IMR-90 (cell line): ENCODE measurements around the gene RNF181. TPM values are rescaled to one million over a fixed set of nuclear protein-coding genes. Genes with fewer than 3 reads are reported as not detected.
"Not testable (repeated sequence)": the region's sequence is repeated elsewhere in the genome, so short reads cannot be mapped to it uniquely, and the experiment has no call there.

Source experiments
- ATAC-seq: fragments of 200-7000 bp; cut with Tn5 transposase; 2 replicates; pipeline ENCODE4 v1.9.1; 2020; ENCODE audit warnings: low read depth, mild to moderate bottlenecking, moderate library complexity
- BruUV-seq: library from RNA; stranded (reverse); fragments of 400-500 nt; replicated peaks from 2 replicates; lab custom pipeline; 2021; lab: Mats Ljungman, UMichigan
- CTCF ChIA-PET: fragments of 300-600 bp; formaldehyde crosslinking; extraction: SDS; loops from one replicate; lab custom pipeline; 2021; ENCODE audit warnings: antibody characterized with exemption; lab: Yijun Ruan, JAX
- POLR2A ChIA-PET: fragments of 300-600 bp; sonication (Branson Sonifier 250); formaldehyde crosslinking; loops from one replicate; lab custom pipeline; 2022; ENCODE audit warnings: antibody characterized with exemption; ENCODE audit not compliant: unreplicated experiment; lab: Charles Lee
- DNase-seq: peaks from one replicate; pipeline ENCODE4 v3.0.0; 2013
- H2AFZ ChIP-seq: replicated peaks from 2 replicates; pipeline ENCODE3; 2013; ENCODE audit warnings: low read length, mild to moderate bottlenecking; ENCODE audit not compliant: poor library complexity
- H2AK5ac ChIP-seq: 2 replicates; pipeline ENCODE4 v1.6.1; 2013; ENCODE audit warnings: low read depth, low read length, inconsistent platforms
- H2AK9ac ChIP-seq: replicated peaks from 2 replicates; pipeline ENCODE3; 2013; ENCODE audit warnings: mild to moderate bottlenecking, low read depth, low read length, moderate library complexity; ENCODE audit not compliant: poor library complexity
- H2BK120ac ChIP-seq: 2 replicates; pipeline ENCODE4 v1.6.1; 2013; ENCODE audit warnings: low read depth, low read length, inconsistent platforms
- H2BK15ac ChIP-seq: 3 replicates; pipeline ENCODE4 v1.6.1; 2013; ENCODE audit warnings: low read depth, low read length, inconsistent platforms
- H2BK20ac ChIP-seq: 2 replicates; pipeline ENCODE4 v1.6.1; 2013; ENCODE audit warnings: low read depth, mild to moderate bottlenecking, inconsistent platforms, low read length, moderate library complexity
- H2BK5ac ChIP-seq: 2 replicates; pipeline ENCODE4 v1.6.1; 2013; ENCODE audit warnings: mild to moderate bottlenecking, low read depth, low read length, inconsistent platforms; ENCODE audit not compliant: poor library complexity, severe bottlenecking
- H3K14ac ChIP-seq: replicated peaks from 2 replicates; pipeline ENCODE4 v1.6.1; 2013; ENCODE audit warnings: low read depth, low read length, inconsistent platforms
- H3K18ac ChIP-seq: 2 replicates; pipeline ENCODE4 v1.6.1; 2013; ENCODE audit warnings: low read depth, low read length, control low read depth
- H3K23ac ChIP-seq: 2 replicates; pipeline ENCODE4 v1.6.1; 2013; ENCODE audit warnings: low read depth, low read length, inconsistent platforms
- H3K27ac ChIP-seq: 2 replicates; pipeline ENCODE4 v1.5.1; 2013; ENCODE audit warnings: mild to moderate bottlenecking, control low read depth, low read length; ENCODE audit not compliant: insufficient read depth
- H3K27me3 ChIP-seq: 2 replicates; pipeline ENCODE4 v1.6.1; 2013; ENCODE audit warnings: low read length; ENCODE audit not compliant: control insufficient read depth, insufficient read depth
- H3K36me3 ChIP-seq: 2 replicates; pipeline ENCODE4 v1.6.1; 2013; ENCODE audit warnings: low read length, mixed read lengths; ENCODE audit not compliant: control insufficient read depth, insufficient read depth
- H3K4ac ChIP-seq: 2 replicates; pipeline ENCODE4 v1.6.1; 2013; ENCODE audit warnings: low read depth, low read length, inconsistent platforms
- H3K4me1 ChIP-seq: 2 replicates; pipeline ENCODE4 v1.6.1; 2013; ENCODE audit warnings: low read length, mixed read lengths; ENCODE audit not compliant: control insufficient read depth, insufficient read depth
- H3K4me2 ChIP-seq: 2 replicates; pipeline ENCODE4 v1.6.1; 2013; ENCODE audit warnings: low read depth, mild to moderate bottlenecking, control low read depth, low read length, moderate library complexity
- H3K4me3 ChIP-seq: 2 replicates; pipeline ENCODE4 v1.5.1; 2013; ENCODE audit warnings: low read depth, mild to moderate bottlenecking, control low read depth, low read length, moderate library complexity; ENCODE audit not compliant: insufficient read depth
- H3K56ac ChIP-seq: 2 replicates; pipeline ENCODE4 v1.6.1; 2013; ENCODE audit warnings: low read length, inconsistent platforms; ENCODE audit not compliant: insufficient read depth; ENCODE audit errors: extremely low read depth
- H3K79me1 ChIP-seq, 2 experiments: 2 replicates each; pipeline ENCODE4 v1.6.1; 2013; ENCODE audit warnings: low read length in 2 of 2, inconsistent platforms in 1 of 2, low read depth in 1 of 2
- H3K9ac ChIP-seq: 2 replicates; pipeline ENCODE4 v1.6.1; 2013; ENCODE audit warnings: low read depth, low read length, control low read depth
- H3K9me1 ChIP-seq: 2 replicates; pipeline ENCODE4 v1.6.1; 2013; ENCODE audit warnings: low read length, inconsistent platforms; ENCODE audit not compliant: insufficient read depth
- H3K9me3 ChIP-seq: 2 replicates; pipeline ENCODE4 v1.6.1; 2013; ENCODE audit warnings: low read length; ENCODE audit not compliant: control insufficient read depth, insufficient read depth
- H4K20me1 ChIP-seq: 2 replicates; pipeline ENCODE4 v1.6.1; 2013; ENCODE audit warnings: low read length, inconsistent platforms; ENCODE audit not compliant: insufficient read depth
- H4K5ac ChIP-seq: 2 replicates; pipeline ENCODE4 v1.6.1; 2013; ENCODE audit warnings: mild to moderate bottlenecking, low read depth, low read length, control low read depth
- H4K8ac ChIP-seq, 2 experiments: 2 replicates each; pipeline ENCODE4 v1.6.1; 2013; ENCODE audit warnings: low read depth in 2 of 2, low read length in 2 of 2, control low read depth in 1 of 2, inconsistent platforms in 1 of 2
- H4K91ac ChIP-seq: 2 replicates; pipeline ENCODE4 v1.6.1; 2013; ENCODE audit warnings: low read depth, low read length, inconsistent platforms; ENCODE audit not compliant: insufficient read depth
- WGBS, 2 experiments: methylation state at CpG; one replicate each; pipeline versions ENCODE4 v1.1.5 to v1.1.7; 2013; ENCODE audit warnings: missing lambda C conversion rate in 2 of 2; ENCODE audit not compliant: insufficient read length in 1 of 2; ENCODE audit errors: extremely low coverage in 2 of 2; 5-methylcytosine and 5-hydroxymethylcytosine counted together
- dilution Hi-C: fragments of 300-500 bp; cut with HindIII; formaldehyde crosslinking; loops from one replicate; pipeline ENCODE4 v1.14.3; 2018; ENCODE audit warnings: low sequenced_read_pairs; ENCODE audit not compliant: unreplicated experiment
- in situ Hi-C: fragments of 300-500 bp; cut with MboI; formaldehyde crosslinking; loops from 3 replicates; pipeline ENCODE4 v1.14.3; 2019; ENCODE audit warnings: low sequenced_read_pairs, inconsistent platforms, mixed read lengths
- intact Hi-C: fragments of 100-400 bp; cut with micrococcal nuclease; formaldehyde crosslinking; loops from 2 replicates; pipeline ENCODE4 v1.10.0; 2022
- polyA plus RNA-seq, 3 experiments: library from polyadenylated mRNA; depleted of rRNA; stranded (reverse); fragments of >200 nt; gene quantifications; 2 replicates each; pipeline ENCODE4 v1.2.3, GENCODE V29; 2012; ENCODE audit warnings: low replicate concordance in 1 of 3
- total RNA-seq: library from RNA; depleted of rRNA; stranded (reverse); fragments of >200 nt; gene quantifications from 2 replicates; pipeline ENCODE4 v1.2.3, GENCODE V29; 2012

Gene RNF181
- total and polyA plus RNA-seq, 2 of the 4 experiments (the other 2 are of a cell fraction) = 438 to 498 TPM

GRCh38 chr2:85604133-85604444 is 8.5 kb downstream of the RNF181 start:
- H3K4me3 ChIP-seq, in situ Hi-C loops, H4K8ac ChIP-seq, H2BK20ac ChIP-seq, DNase-seq, ATAC-seq, H3K18ac ChIP-seq, H3K23ac ChIP-seq, H4K5ac ChIP-seq, H2AK9ac ChIP-seq, H3K4ac ChIP-seq, H3K56ac ChIP-seq, H4K91ac ChIP-seq, dilution Hi-C loops, H2BK5ac ChIP-seq, H2BK15ac ChIP-seq, H3K27ac ChIP-seq, BruUV-seq, H3K27me3 ChIP-seq, H3K9me3 ChIP-seq, H3K9ac ChIP-seq, H2AFZ ChIP-seq, H2BK120ac ChIP-seq, H3K14ac ChIP-seq: not testable (repeated sequence)
- Histone ChIP-seq H3K4me2 (peak overlapping the region; percentile 15), H3K79me1 (peaks cover 27 to 73% of the 10 kb centered on the region in 2 experiments), H2AK5ac (peak overlapping the region; percentile 6; the same call in 1 of the 2 replicates), H3K36me3 (peaks cover 23% of the 10 kb centered on the region), H4K20me1 (peaks cover 11% of the 10 kb centered on the region; the same call in 1 of the 2 replicates), H3K9me1 (peaks cover 33% of the 10 kb centered on the region), H3K4me1 (peaks cover 25% of the 10 kb centered on the region)
- ChIA-PET CTCF (interaction anchor here (0.9 kb wide), 1 partner anchor 103 kb away, joined by 3 read pairs; no protein-coding TSS in a partner anchor), POLR2A (interaction anchor here (2.3 kb wide), 1 partner anchor 9 kb away, joined by 14 read pairs; the partner anchor contains the start of gene RNF181)
- intact Hi-C loops = loop anchor here (5.0 kb wide), 1 partner anchor 42 kb away; the partner anchor contains the start of gene GGCX
- 67% methylated on average over 1 of the region's 3 CpGs; no CpG with 5 or more reads in 1 of the 2 experiments for WGBS, 2 experiments
